OCI-LY3 (cell line): ENCODE data around the gene SLC52A1.

ENCODE experiments used
- H2AFZ ChIP-seq: fragments of 200-600, 300-600 bp; shearing (Covaris generic); 2 replicates; pipeline ENCODE4 v1.6.0; 2014; ENCODE audit warnings: antibody characterized with exemption, low read depth, low read length
- H3K27ac ChIP-seq: fragments of 200-600, 300-600 bp; sonication (generic); 2 replicates; pipeline ENCODE4 v1.5.1; 2014; ENCODE audit warnings: mild to moderate bottlenecking, low read length, moderate library complexity, mixed read lengths
- H3K27me3 ChIP-seq: fragments of 200-600, 300-600 bp; sonication (generic); 2 replicates; pipeline ENCODE4 v1.6.1; 2014; ENCODE audit warnings: low read depth, low read length, mixed read lengths
- H3K36me3 ChIP-seq: fragments of 200-600, 300-600 bp; sonication (generic); replicated peaks from 2 replicates; pipeline ENCODE3; 2014; ENCODE audit warnings: low read depth, low read length, mixed read lengths
- H3K4me1 ChIP-seq: fragments of 300-600, 200-600 bp; sonication (generic); 2 replicates; pipeline ENCODE4 v1.6.1; 2014; ENCODE audit warnings: low read length, mixed read lengths
- H3K4me2 ChIP-seq: fragments of 200-600, 300-600 bp; sonication (generic); 2 replicates; pipeline ENCODE4 v1.6.1; 2014; ENCODE audit warnings: low read length, mixed read lengths
- H3K4me3 ChIP-seq: fragments of 300-600, 200-600 bp; sonication (generic); 2 replicates; pipeline ENCODE4 v1.5.1; 2014; ENCODE audit warnings: antibody characterized with exemption, mild to moderate bottlenecking, low read length, moderate library complexity
- H3K79me2 ChIP-seq: fragments of 300-600, 200-600 bp; shearing (Covaris generic); 2 replicates; pipeline ENCODE4 v1.6.1; 2014; ENCODE audit warnings: mild to moderate bottlenecking, low read length, mixed read lengths
- H3K9ac ChIP-seq: fragments of 300-600, 200-600 bp; shearing (Covaris generic); 2 replicates; pipeline ENCODE4 v1.6.0; 2014; ENCODE audit warnings: mild to moderate bottlenecking, low read length, moderate library complexity
- H3K9me3 ChIP-seq: fragments of 200-600, 300-600 bp; shearing (Covaris generic); 2 replicates; pipeline ENCODE4 v1.6.1; 2014; ENCODE audit warnings: low read length, mixed read lengths; ENCODE audit not compliant: insufficient read depth
- H4K20me1 ChIP-seq: fragments of 200-600, 300-600 bp; sonication (generic); 2 replicates; pipeline ENCODE4 v1.6.1; 2016; ENCODE audit warnings: low read length, mixed read lengths; ENCODE audit not compliant: insufficient read depth
- CTCF ChIP-seq: fragments of 200-600, 300-600 bp; sonication (generic); IDR thresholded peaks from 2 replicates; pipeline ENCODE4 v1.5.1; 2014; ENCODE audit warnings: antibody characterized with exemption, low read length, low read depth
- EZH2phosphoT487 ChIP-seq: fragments of 200-600 bp; shearing (Covaris generic); IDR thresholded peaks from 2 replicates; pipeline ENCODE4 v1.6.1; 2018; ENCODE audit warnings: antibody characterized with exemption, mixed run types, low read depth

Gene SLC52A1

GRCh38 chr17:5011928-5012327 lies 23.3 kb downstream of the SLC52A1 start:
- no peak overlapping the region for H3K27ac ChIP-seq
- TF ChIP-seq EZH2phosphoT487 (no peak), CTCF (no peak)
- H3K4me3 ChIP-seq: no peak overlapping the region
- no peak overlapping the region for H3K9ac ChIP-seq
- no peaks in the 10 kb centered on the region for H3K79me2 ChIP-seq
- no peaks in the 10 kb centered on the region for H3K27me3 ChIP-seq
- no peak overlapping the region for H3K4me2 ChIP-seq
- no peak overlapping the region for H2AFZ ChIP-seq
- H3K36me3 ChIP-seq: peaks cover 22% of the 10 kb centered on the region
- H3K4me1 ChIP-seq: no peaks in the 10 kb centered on the region
- H4K20me1 ChIP-seq: no peaks in the 10 kb centered on the region
- no peaks in the 10 kb centered on the region for H3K9me3 ChIP-seq

- Histone ChIP-seq H3K9me3 (no peaks in the 10 kb centered on the region), H2AFZ (no peak overlapping the region), H3K27me3 (no peaks in the 10 kb centered on the region), H3K36me3 (peaks cover 47% of the 10 kb centered on the region), H3K4me1 (peaks cover 8% of the 10 kb centered on the region), H4K20me1 (no peaks in the 10 kb centered on the region), H3K4me2 (no peak overlapping the region), H3K9ac (no peak overlapping the region), H3K79me2 (peaks cover 19% of the 10 kb centered on the region), H3K4me3 (no peak overlapping the region), H3K27ac (no peak overlapping the region)
- TF ChIP-seq EZH2phosphoT487: no peak
- TF ChIP-seq CTCF: no peak
Observed at GRCh38 chr17:5003214-5003867, 31.9 kb downstream of the SLC52A1 start.

GRCh38 chr17:5002121-5002788 lies 33.0 kb downstream of the SLC52A1 start:
- H3K36me3 ChIP-seq: peaks cover 36% of the 10 kb centered on the region
- H3K4me3 ChIP-seq: no peak overlapping the region
- H3K4me1 ChIP-seq: peaks cover 8% of the 10 kb centered on the region
- TF ChIP-seq EZH2phosphoT487: no peak
- no peak for TF ChIP-seq CTCF
- H3K4me2 ChIP-seq: no peak overlapping the region
- H3K9me3 ChIP-seq: no peaks in the 10 kb centered on the region
- H3K9ac ChIP-seq: no peak overlapping the region
- no peaks in the 10 kb centered on the region for H3K27me3 ChIP-seq
- H3K79me2 ChIP-seq: peaks cover 24% of the 10 kb centered on the region
- no peaks in the 10 kb centered on the region for H4K20me1 ChIP-seq
- H2AFZ ChIP-seq: no peak overlapping the region
- no peak overlapping the region for H3K27ac ChIP-seq

- Histone ChIP-seq H4K20me1 (no peaks in the 10 kb centered on the region), H3K36me3 (peaks cover 34% of the 10 kb centered on the region), H3K27ac (no peak overlapping the region; the same call in 1 of the 2 replicates), H3K9me3 (no peaks in the 10 kb centered on the region), H3K27me3 (no peaks in the 10 kb centered on the region), H3K4me1 (peaks cover 13% of the 10 kb centered on the region), H3K79me2 (peaks cover 24% of the 10 kb centered on the region), H3K4me2 (peak overlapping the region; percentile 90; the same call in 1 of the 2 replicates), H3K9ac (no peak overlapping the region), H3K4me3 (no peak overlapping the region), H2AFZ (no peak overlapping the region)
- TF ChIP-seq CTCF (no peak), EZH2phosphoT487 (no peak)
Observed at GRCh38 chr17:5000237-5000639, 35.0 kb downstream of the SLC52A1 start.
